Astrocyte (in vitro differentiated cells and primary cell): ENCODE measurements around the gene SAMM50. TPM values are rescaled to one million over a fixed set of nuclear protein-coding genes. Genes with fewer than 3 reads are reported as not detected.

Experiments used
- DNase-seq: peaks from one replicate; pipeline ENCODE4 v3.0.0-alpha.2; 2010; ENCODE audit warnings: low read depth
- FAIRE-seq: peaks from 2 replicates; lab custom pipeline; 2011; peaks lifted over from hg19 to GRCh38; lab: Jason Lieb, UNC
- H2AFZ ChIP-seq: 2 replicates; pipeline ENCODE4 v1.6.0; 2012; ENCODE audit warnings: low read depth, low read length, inconsistent platforms
- H3K27ac ChIP-seq: 2 replicates; pipeline ENCODE4 v1.5.1; 2011; ENCODE audit warnings: low read depth, low read length, inconsistent platforms
- H3K27me3 ChIP-seq: 2 replicates; pipeline ENCODE4 v1.6.0; 2011; ENCODE audit warnings: low read length, inconsistent platforms; ENCODE audit not compliant: insufficient read depth
- H3K36me3 ChIP-seq: 2 replicates; pipeline ENCODE4 v1.5.1; 2011; ENCODE audit warnings: low read length, inconsistent platforms; ENCODE audit not compliant: insufficient read depth
- H3K4me1 ChIP-seq: 2 replicates; pipeline ENCODE4 v1.5.1; 2011; ENCODE audit warnings: low read length, inconsistent platforms; ENCODE audit not compliant: insufficient read depth
- H3K4me2 ChIP-seq: 2 replicates; pipeline ENCODE4 v1.6.0; 2012; ENCODE audit warnings: low read length, inconsistent platforms
- H3K4me3 ChIP-seq: 2 replicates; pipeline ENCODE4 v1.5.1; 2011; ENCODE audit warnings: low read depth, mild to moderate bottlenecking, low read length, inconsistent platforms; ENCODE audit not compliant: insufficient read depth
- H3K79me2 ChIP-seq: 2 replicates; pipeline ENCODE4 v1.6.0; 2012; ENCODE audit warnings: mild to moderate bottlenecking, low read length, inconsistent platforms; ENCODE audit not compliant: insufficient read depth
- H3K9ac ChIP-seq: 2 replicates; pipeline ENCODE4 v1.6.0; 2012; ENCODE audit warnings: mild to moderate bottlenecking, low read length, inconsistent platforms
- H3K9me3 ChIP-seq: 2 replicates; pipeline ENCODE4 v1.5.1; 2012; ENCODE audit warnings: low read depth, mild to moderate bottlenecking, low read length, inconsistent platforms; ENCODE audit not compliant: insufficient read depth
- H4K20me1 ChIP-seq: 2 replicates; pipeline ENCODE4 v1.6.0; 2012; ENCODE audit warnings: low read length, inconsistent platforms; ENCODE audit not compliant: insufficient read depth
- H3K27ac Mint-ChIP-seq: one replicate; pipeline ENCODE4 v1.8.0; 2021; ENCODE audit warnings: mild to moderate bottlenecking, mixed read lengths; ENCODE audit not compliant: unreplicated experiment
- H3K27me3 Mint-ChIP-seq: one replicate; pipeline ENCODE4 v1.8.0; 2021; ENCODE audit warnings: low read depth, mixed read lengths; ENCODE audit not compliant: unreplicated experiment
- H3K36me3 Mint-ChIP-seq: one replicate; pipeline ENCODE4 v1.8.0; 2021; ENCODE audit warnings: low read depth, mixed read lengths; ENCODE audit not compliant: unreplicated experiment
- H3K4me1 Mint-ChIP-seq: one replicate; pipeline ENCODE4 v1.8.0; 2021; ENCODE audit warnings: low read depth, mixed read lengths; ENCODE audit not compliant: unreplicated experiment
- H3K4me3 Mint-ChIP-seq: one replicate; pipeline ENCODE4 v1.8.0; 2021; ENCODE audit warnings: mild to moderate bottlenecking, moderate library complexity, mixed read lengths; ENCODE audit not compliant: unreplicated experiment
- H3K9me3 Mint-ChIP-seq: one replicate; pipeline ENCODE4 v1.8.0; 2021; ENCODE audit warnings: mild to moderate bottlenecking, mixed read lengths; ENCODE audit not compliant: unreplicated experiment
- CTCF ChIP-seq: IDR thresholded peaks from 2 replicates; pipeline ENCODE4 v1.5.1; 2011; ENCODE audit warnings: low read depth, mild to moderate bottlenecking, inconsistent platforms, low read length, moderate library complexity; ENCODE audit not compliant: insufficient read depth
- EZH2 ChIP-seq: IDR thresholded peaks from 2 replicates; pipeline ENCODE4 v1.6.1; 2012; ENCODE audit warnings: mild to moderate bottlenecking, low read length, inconsistent platforms; ENCODE audit not compliant: insufficient read depth
- total RNA-seq: library from RNA; stranded (reverse); gene quantifications from 2 replicates; pipeline ENCODE4 v1.2.1, GENCODE V29; 2021

SAMM50 gene
- total RNA-seq, 1 donor from 2014 or later, result 63.4 TPM

- no peak overlapping the region for H3K9ac ChIP-seq
- peaks cover 50% of the 10 kb centered on the region for H3K36me3 ChIP-seq
- H3K9me3 Mint-ChIP-seq, result no peaks in the 10 kb centered on the region
- H3K27ac Mint-ChIP-seq, result no peak overlapping the region
- H3K27ac ChIP-seq, result no peak overlapping the region
- no peak overlapping the region for H2AFZ ChIP-seq
- no peaks in the 10 kb centered on the region for H3K79me2 ChIP-seq
- FAIRE-seq (no peak), DNase-seq (no peak)
- no peaks in the 10 kb centered on the region for H3K27me3 ChIP-seq
- TF ChIP-seq EZH2 (no peak), CTCF (no peak)
- no peaks in the 10 kb centered on the region for H3K4me1 Mint-ChIP-seq
- no peaks in the 10 kb centered on the region for H3K9me3 ChIP-seq
- no peaks in the 10 kb centered on the region for H3K27me3 Mint-ChIP-seq
- H3K4me3 ChIP-seq, result no peak overlapping the region
- H3K4me3 Mint-ChIP-seq, result no peak overlapping the region
- H3K36me3 Mint-ChIP-seq, result peaks cover 16% of the 10 kb centered on the region
- peaks cover 4% of the 10 kb centered on the region for H4K20me1 ChIP-seq
- H3K4me2 ChIP-seq, result no peak overlapping the region
- no peaks in the 10 kb centered on the region for H3K4me1 ChIP-seq
These were observed 21.9 kb downstream of the SAMM50 start for GRCh38 chr22:43976861-43977795.

- DNase-seq, result no peak
- H3K79me2 ChIP-seq, result no peaks in the 10 kb centered on the region
- TF ChIP-seq CTCF (no peak), EZH2 (no peak)
- no peaks in the 10 kb centered on the region for H3K27me3 ChIP-seq
- Mint-ChIP-seq H3K36me3 (peaks cover 16% of the 10 kb centered on the region), H3K4me3 (no peak overlapping the region), H3K27ac (no peak overlapping the region), H3K27me3 (no peaks in the 10 kb centered on the region), H3K9me3 (no peaks in the 10 kb centered on the region), H3K4me1 (no peaks in the 10 kb centered on the region)
- no peaks in the 10 kb centered on the region for H4K20me1 ChIP-seq
- no peak overlapping the region for H2AFZ ChIP-seq
- H3K4me1 ChIP-seq, result no peaks in the 10 kb centered on the region
- no peak overlapping the region for H3K4me3 ChIP-seq
- H3K27ac ChIP-seq, result no peak overlapping the region
- FAIRE-seq, result no peak
- no peaks in the 10 kb centered on the region for H3K9me3 ChIP-seq
- no peak overlapping the region for H3K9ac ChIP-seq
- H3K36me3 ChIP-seq, result peaks cover 44% of the 10 kb centered on the region
- H3K4me2 ChIP-seq, result no peak overlapping the region
These were observed 23.3 kb downstream of the SAMM50 start for GRCh38 chr22:43978558-43978957.

DNA sequence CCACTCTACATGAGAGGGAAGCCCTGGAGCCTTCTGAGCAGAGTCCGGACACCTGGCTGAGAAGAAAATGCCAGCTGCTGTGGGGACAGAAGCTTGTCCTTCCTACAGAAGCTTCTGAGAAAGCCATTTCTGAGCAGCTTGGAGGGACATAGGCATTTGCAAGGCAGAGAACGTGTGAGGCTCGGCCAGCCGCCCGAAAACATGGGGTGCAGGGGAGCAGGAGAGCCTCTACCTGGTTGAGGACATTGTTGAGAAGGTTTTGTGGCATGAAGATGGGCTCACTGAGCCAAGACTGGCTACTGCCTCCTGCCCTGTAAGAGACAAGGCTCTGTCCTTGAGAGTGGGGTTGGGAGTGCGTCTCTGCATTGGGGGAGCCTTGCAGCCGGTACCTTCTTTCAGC is 25.3 kb downstream of the SAMM50 start:
- H3K36me3 ChIP-seq, result peaks cover 42% of the 10 kb centered on the region
- Mint-ChIP-seq H3K4me1 (no peaks in the 10 kb centered on the region), H3K27me3 (no peaks in the 10 kb centered on the region), H3K9me3 (no peaks in the 10 kb centered on the region), H3K4me3 (no peak overlapping the region), H3K27ac (no peak overlapping the region), H3K36me3 (peaks cover 16% of the 10 kb centered on the region)
- H4K20me1 ChIP-seq, result no peaks in the 10 kb centered on the region
- H2AFZ ChIP-seq, result no peak overlapping the region
- H3K27ac ChIP-seq, result no peak overlapping the region
- FAIRE-seq, result no peak
- no peaks in the 10 kb centered on the region for H3K4me1 ChIP-seq
- H3K9ac ChIP-seq, result no peak overlapping the region
- H3K4me2 ChIP-seq, result no peak overlapping the region
- H3K9me3 ChIP-seq, result no peaks in the 10 kb centered on the region
- H3K27me3 ChIP-seq, result no peaks in the 10 kb centered on the region
- TF ChIP-seq EZH2, result no peak
- no peak for TF ChIP-seq CTCF
- no peak overlapping the region for H3K4me3 ChIP-seq
- H3K79me2 ChIP-seq, result no peaks in the 10 kb centered on the region
- DNase-seq, result no peak
